ENCODE results near the gene CACNG7.

CACNG7 gene

DNA sequence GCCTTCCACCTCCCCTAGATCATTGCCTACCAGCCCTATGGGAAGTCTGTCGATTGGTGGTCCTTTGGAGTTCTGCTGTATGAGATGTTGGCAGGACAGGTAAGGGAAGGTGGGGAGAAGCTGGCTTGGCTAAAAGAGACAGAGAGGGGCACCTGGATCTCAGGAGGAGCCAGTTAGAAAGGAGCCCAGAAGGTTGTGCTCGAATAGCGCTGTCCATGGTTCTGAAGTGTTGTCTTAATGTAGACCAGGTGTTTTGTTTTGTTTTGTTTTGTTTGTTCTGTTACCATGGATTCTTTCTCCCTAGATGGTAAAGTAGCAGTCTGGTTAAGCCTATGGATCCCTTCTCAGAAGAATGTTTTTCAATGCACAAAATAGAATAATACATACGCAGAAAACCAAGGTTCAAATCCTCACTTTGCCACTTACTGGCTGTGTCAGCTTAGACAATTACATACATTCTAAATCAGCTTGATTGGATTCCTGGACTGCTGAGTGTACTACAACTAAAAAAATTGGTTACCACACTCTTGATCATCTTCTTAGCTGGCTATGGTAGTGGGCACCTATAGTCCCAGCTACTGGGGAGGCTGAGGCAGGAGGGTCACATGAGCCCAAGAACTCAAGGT is 5.9 kb upstream of the CACNG7 start:
- DNase-seq: no peak

DNA sequence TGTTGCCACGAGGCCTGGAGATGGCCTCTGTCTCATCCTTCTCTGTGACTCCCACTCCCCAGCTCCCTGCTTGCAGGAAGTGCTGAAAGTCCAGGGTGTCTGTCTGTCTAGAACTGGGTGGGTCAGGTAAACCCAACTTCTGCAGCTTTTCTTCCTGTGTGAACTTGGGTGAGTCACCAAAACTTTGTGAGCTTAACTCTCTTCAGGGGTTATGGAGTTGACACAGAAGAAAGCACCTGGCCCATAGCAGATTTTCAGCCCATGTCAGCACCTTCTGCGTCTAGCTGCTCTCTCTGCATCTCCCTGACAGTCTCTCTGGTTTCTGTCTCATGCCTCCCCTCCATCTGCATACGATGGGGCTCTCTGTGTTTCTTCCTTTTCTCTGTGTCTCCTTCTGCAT is 4.2 kb upstream of the CACNG7 start:
- DNase-seq: no peak

DNA sequence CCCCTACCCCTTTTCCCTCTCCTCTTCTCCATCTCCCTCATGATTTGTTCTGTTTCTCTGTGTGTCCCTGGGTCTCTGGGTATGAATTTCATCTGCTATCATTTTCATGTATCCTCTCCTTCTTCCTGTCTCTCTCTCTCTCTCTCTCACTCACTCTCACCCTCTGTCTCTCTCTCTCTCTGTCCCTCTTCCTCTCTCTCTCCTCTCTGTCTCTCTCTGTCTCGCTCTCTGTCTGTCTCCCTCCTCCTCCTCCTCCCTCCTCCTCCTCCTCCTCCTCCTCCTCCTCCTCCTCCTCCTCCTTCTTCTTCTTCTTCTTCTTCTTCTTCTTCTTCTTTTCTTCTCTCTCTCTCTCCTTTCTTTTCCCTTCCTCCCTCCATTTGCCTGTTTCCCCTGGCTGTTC is 3.3 kb upstream of the CACNG7 start:
- no peak for DNase-seq

GRCh38 chr19:53906211-53907192 is 2.6 kb upstream of the CACNG7 start:
- peak in 43 of 51 donors; percentile 7 to 73 (median 34) for DNase-seq

- no peak for DNase-seq
These were observed 1.9 kb upstream of the CACNG7 start for GRCh38 chr19:53907193-53907581.

DNA sequence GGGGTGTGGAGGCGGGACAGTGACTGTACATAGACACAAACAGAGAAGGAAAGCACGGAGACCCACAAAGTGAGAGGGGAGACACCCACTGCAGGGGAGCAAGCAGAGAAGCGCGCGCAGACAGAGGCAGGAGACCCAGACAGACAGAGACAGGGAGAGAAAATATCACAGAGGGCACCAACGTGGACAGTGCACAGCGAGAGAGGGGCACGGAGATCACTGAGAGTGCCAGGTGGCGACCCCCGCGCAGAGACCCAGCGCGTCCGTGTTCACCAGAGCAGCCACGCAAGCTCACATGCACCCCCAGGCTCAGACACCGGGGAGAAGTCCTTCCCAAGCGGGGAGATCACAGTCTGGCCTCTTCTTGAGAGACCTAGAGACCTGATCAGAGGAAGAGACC is 1.4 kb upstream of the CACNG7 start:
- DNase-seq: peak in 2 of 51 donors; percentile 30 to 57

DNA sequence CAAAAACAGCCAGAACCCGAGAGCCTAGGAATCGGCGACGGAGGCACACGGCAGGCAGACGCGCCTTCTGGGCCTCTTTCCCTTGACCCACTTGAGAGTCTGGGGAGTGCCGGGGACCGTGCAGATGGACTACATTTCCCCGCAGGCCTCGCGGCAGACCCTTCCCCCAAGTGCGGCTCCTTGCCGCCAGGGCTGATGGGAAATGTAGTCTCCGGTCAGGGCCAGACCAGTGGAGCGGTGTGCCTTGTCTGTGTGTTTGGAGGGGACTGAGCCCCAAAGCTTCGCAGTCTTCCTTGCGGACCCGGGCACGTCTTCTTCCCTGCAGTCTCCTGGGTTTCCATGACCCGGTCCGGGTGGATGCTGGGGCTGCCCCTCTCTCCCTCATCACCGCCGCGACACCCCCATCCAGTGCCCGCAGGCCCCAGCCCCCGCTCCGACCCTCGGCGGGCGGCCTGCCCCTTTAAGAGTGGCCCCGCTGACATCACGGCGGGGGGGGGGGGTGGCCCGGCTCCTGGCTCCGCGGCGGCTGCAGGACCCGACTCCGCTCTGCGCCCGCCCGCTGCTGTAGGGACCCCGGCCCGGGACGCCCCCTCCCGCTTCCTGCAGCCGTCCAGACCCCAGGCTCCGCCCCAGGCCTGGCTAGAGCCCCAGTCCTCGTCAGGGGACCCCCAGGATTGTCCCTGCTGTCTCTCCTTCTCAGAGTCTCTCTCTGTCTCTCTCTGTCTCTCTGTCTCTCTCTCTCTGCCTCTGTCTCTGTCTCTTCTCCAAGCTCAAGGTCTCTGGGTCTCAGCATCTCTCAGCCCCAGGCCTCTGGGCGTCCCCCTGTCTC is 758 bp upstream of the CACNG7 start:
- peak in 50 of 51 donors; percentile 25 to 91 (median 76) for DNase-seq

DNA sequence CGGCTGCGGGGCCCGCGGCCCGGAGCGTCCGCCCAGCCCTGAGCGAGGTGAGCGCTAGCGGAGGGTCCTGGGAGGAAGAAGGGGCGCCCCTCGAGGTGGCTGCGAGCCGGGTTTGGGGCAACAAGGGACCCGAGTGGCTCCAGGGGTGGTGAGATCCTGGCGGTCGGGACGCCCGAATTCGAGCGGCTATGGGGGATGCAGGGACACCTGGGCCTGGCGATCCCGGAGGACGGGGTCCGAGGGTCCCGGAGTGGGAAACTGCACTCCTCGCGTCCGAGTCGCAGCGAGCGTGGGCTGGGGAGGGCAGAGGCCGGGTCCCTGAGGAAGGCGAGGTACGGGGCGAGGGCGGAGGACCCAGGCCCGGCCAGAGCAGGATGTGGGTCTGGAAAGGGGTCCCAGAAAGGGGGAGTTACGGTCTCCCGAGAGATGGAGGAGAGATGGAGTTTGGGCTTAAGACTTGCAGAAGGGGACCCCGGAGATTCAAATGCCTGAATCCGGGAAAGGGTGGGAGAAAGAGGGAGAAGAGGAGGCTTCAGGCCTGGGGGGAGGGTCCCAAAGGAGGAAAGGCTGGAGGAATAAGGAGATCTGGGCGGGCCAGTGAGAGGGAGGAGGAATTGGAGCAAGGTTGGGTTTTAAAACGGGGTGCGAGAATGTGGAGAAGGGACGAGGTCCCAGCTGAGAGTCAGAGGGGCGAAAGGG is 542 bp downstream of the CACNG7 start:
- DNase-seq: peak in 5 of 51 donors; percentile 5 to 24 (median 13)

DNA sequence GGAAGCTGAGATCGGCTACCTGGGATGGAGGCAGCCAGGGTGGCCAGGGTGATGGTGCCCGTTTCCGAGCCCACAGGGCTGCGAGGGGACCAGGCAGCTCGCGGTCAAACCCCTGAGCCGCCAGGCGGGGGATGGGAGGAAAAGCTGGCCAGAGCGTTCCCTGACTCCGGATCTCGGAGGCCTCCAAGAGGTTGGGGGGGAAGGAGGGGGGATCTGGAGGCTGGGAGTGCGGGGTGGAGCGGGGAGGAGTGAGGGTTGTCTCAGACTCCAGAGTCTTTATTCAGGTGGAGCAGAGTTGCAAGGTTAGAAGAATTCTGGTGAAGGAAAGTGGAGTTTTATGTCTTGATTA is 1.1 kb downstream of the CACNG7 start:
- peak in 11 of 51 donors; percentile 1 to 20 (median 11) for DNase-seq

DNA sequence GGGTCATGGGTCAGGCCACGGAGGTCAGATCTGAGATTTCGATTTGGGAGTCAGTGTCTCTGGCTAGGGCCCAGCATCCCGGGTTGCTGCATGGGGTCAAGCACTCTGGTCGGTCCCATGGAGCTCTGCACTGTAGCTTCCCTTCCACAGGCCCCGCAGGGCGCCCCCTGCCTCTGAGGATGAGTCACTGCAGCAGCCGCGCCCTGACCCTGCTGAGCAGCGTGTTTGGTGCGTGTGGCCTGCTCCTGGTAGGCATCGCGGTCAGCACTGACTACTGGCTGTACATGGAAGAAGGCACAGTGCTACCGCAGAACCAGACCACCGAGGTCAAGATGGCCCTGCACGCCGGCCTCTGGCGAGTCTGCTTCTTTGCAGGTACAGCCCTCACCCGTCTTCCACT is 3.6 kb downstream of the CACNG7 start:
- DNase-seq: peak in 1 of 51 donors; percentile 3

- DNase-seq: no peak
These were observed 5.9 kb downstream of the CACNG7 start for GRCh38 chr19:53915000-53915399.

DNA sequence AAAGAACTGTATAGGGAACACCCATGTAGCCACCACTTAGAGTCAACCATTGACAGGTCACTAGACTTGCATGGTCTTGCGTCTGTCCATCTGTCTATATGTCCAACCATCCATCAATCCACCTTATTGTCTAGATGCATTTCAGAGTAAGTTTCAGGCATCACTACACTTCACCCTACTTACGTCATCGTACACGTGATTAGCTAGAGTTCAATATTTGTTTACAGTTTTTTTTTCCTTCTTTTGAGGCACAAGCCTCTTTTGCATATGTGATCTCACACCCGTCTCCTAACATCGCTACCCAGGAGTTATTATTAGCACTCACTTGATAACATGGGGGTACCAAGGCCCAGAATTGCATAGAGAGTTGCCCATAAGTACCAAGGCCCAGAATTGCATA is 6.9 kb downstream of the CACNG7 start:
- no peak for DNase-seq

DNA sequence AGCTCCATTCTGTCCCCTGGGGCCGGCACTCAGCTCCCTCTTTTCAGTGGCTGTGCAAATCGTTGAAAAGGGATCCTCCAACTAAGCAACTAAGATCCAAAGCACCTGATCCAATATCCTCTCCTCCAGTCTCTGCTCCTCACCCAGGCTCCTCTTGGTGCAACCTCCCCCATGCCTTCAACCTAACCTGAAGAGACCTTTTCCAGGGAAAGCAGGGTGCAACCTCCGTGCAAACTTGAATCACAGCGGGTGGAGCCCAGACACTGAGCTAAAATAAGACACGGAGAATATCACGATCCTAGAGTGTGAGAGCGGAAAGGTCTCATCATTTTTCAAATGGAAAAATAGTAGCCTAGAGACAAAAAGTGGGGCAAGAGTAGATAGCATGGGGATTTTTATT is 8.3 kb downstream of the CACNG7 start:
- no peak for DNase-seq

DNA sequence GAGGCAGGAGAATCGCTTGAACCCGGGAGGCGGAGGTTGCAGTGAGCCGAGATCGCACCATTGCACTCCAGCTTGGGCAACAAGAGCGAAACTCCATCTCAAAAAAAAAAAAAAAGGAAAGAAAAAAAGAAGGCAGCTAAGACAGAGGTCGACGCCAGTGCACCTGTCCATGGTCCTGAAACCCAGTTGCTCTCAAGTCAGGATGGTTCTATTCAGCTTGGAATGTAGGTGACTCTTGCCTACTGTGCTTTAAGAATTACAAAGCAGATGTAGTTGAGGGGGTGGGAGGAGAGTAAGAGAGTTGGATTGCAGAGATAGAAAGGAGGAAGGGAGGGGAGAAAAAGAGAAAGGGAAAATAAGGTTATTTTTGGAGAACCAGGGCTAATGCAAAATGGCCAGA is 18.7 kb downstream of the CACNG7 start:
- no peak for DNase-seq

- no peak for DNase-seq
These were observed 27.0 kb downstream of the CACNG7 start for GRCh38 chr19:53936029-53936428.

GRCh38 chr19:53942001-53942786 is 33.1 kb downstream of the CACNG7 start:
- DNase-seq: peak in 4 of 51 donors; percentile 6 to 30 (median 12)

- DNase-seq: no peak
These were observed 35.3 kb downstream of the CACNG7 start for GRCh38 chr19:53944416-53944815.

DNA sequence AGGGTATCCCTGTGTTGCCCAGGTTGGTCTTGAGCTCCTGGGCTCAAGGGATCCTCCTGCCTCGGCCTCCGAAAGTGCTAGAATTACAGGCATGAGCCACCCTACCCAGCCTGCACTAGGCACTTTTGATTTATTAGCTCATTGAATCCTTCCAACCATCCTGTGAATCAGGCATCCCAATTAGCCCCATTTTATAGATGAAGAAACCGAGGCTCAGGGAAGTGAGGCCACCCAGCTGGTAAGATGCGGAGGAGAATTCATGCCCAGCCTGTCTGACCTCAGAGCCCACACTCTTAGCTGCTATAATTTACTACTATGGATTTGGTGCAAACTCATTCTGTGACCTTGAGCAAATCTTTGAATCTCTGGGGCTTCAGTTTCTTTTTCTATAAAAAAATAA is 35.9 kb downstream of the CACNG7 start:
- DNase-seq: no peak

DNA sequence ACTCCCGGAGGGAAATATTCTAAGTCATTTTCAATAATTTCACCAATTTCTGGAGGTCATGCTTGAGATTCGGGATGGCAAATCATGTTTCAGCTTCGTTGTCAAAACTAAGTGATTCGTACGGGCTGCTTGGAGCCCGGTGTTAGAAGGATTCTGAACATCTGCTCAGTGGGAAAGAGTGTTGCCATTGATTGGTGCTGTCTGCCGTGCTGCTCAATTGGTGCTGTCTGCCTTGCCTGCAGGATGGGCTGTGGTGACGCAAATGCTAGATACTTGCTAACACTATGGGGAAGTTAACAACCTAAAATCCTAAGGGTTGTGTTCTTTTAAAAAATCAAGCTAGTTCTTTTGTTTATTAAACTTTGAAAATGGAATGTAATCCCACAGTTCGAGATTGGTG is 36.4 kb downstream of the CACNG7 start:
- DNase-seq: peak in 1 of 51 donors; percentile 7

DNA sequence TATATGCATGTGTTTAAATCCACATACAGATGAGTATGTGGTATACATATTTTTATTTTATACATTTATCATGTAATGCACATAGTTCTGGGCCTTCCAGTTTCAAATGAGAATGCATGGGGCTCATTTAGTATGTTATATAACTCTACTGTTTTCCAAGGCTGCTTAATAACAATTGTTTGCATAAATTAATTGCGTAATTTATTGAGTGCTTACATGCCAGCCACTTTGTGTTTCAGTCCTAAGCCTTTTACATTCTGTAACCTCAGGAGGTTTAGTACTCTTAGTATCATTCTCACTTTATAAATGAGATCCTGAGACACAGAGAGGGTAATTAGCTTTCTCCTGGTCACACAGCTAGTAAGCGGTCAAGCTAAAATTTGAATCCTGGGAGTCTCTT is 36.9 kb downstream of the CACNG7 start:
- no peak for DNase-seq

- no peak for DNase-seq
These were observed 38.5 kb downstream of the CACNG7 start for GRCh38 chr19:53947624-53948023.

Measured in hypothalamus (tissue), 51 donors.